GM12878 (cell line): ENCODE measurements around the gene DUSP22.
A peak's percentile ranks its signal among the peaks of the same experiment; 100 is the strongest.

Experiments used
- CHD4 ChIP-seq: fragments of 200-600 bp; sonication (generic); IDR thresholded peaks from 2 replicates; pipeline ENCODE4 v1.6.1; 2016; ENCODE audit warnings: mild to moderate bottlenecking
- EGR1 ChIP-seq, 2 experiments: IDR thresholded peaks; 1 replicate in 1 of 2; 2 replicates in 1 of 2; pipeline ENCODE4 v1.6.1; 2011 to 2012; ENCODE audit warnings: low read depth in 2 of 2, low read length in 2 of 2, borderline replicate concordance in 1 of 2, mild to moderate bottlenecking in 1 of 2, moderate library complexity in 1 of 2
- ETV6 ChIP-seq, 2 experiments: fragments of 450-650 bp in 1 of 2; IDR thresholded peaks in 1 of 2; conservative IDR thresholded peaks in 1 of 2; 2 replicates each; pipeline ENCODE4 v1.6.1; 2014; ENCODE audit warnings: antibody characterized with exemption in 1 of 2, borderline replicate concordance in 1 of 2, low read depth in 1 of 2, mild to moderate bottlenecking in 1 of 2, moderate library complexity in 1 of 2
- JUNB ChIP-seq: IDR thresholded peaks from 2 replicates; pipeline ENCODE4 v1.6.1; 2016; ENCODE audit warnings: antibody characterized with exemption, mild to moderate bottlenecking
- PAX5 ChIP-seq: IDR thresholded peaks from 2 replicates; pipeline ENCODE4 v1.6.1; 2011; ENCODE audit warnings: low read depth, low read length, borderline replicate concordance
- POLR2A ChIP-seq: IDR thresholded peaks from 2 replicates; pipeline ENCODE4 v1.6.1; 2011; ENCODE audit warnings: low read depth, mild to moderate bottlenecking, low read length
- RAD21 ChIP-seq: IDR thresholded peaks from 2 replicates; pipeline ENCODE4 v1.6.1; 2011; ENCODE audit warnings: mild to moderate bottlenecking, low read depth, low read length, moderate library complexity; ENCODE audit not compliant: insufficient read depth
- SIX5 ChIP-seq: IDR thresholded peaks from 2 replicates; pipeline ENCODE4 v1.6.1; 2011; ENCODE audit warnings: mild to moderate bottlenecking, low read depth, low read length, moderate library complexity; ENCODE audit not compliant: severe bottlenecking
- SUZ12 ChIP-seq: fragments of 200-600 bp; sonication (generic); IDR thresholded peaks from one replicate; pipeline ENCODE4 v1.6.1; 2018; ENCODE audit warnings: antibody characterized with exemption, mild to moderate bottlenecking; ENCODE audit not compliant: unreplicated experiment
- TCF3 ChIP-seq: IDR thresholded peaks from 2 replicates; pipeline ENCODE4 v1.6.1; 2012; ENCODE audit warnings: low read depth, mild to moderate bottlenecking, low read length, borderline replicate concordance; ENCODE audit not compliant: insufficient read depth
- TF ChIP-seq, protein P1 (sequence below), 3 experiments: IDR thresholded peaks in 2 of 3; conservative IDR thresholded peaks in 1 of 3; 2 replicates each; pipeline ENCODE4 v1.5.1; 2011; ENCODE audit warnings: low read depth in 3 of 3, low read length in 3 of 3, mild to moderate bottlenecking in 3 of 3, control low read depth in 2 of 3, moderate library complexity in 2 of 3, inconsistent platforms in 1 of 3, mixed read lengths in 1 of 3; ENCODE audit not compliant: control insufficient read depth in 2 of 3, insufficient read depth in 1 of 3; ENCODE audit errors: extremely low read depth in 1 of 3

DNA sequence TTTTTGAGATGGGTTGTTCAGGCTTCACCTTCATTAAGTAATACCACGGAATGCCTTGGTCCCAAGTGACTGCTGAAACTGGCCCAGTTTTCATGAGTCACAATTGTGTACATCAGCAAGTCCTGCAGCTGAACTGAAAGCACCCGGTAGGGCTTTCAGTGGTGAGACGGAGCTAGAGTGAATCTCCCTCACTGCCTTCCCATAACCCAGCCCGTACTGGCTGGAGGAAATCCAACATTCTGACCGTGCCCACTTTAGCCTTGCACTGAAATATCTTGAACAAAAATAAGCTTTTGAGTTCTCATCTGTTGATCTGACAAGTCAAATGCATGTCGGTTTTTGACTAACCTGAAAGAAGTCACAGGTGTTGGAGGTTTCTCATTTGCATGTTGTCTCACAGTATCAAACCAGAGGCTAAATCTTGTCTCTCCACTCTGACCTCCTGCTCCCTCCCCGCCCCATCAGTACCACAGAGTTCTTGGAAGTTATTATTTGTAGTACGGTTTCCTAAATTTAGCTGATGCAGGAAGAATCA lies 35.9 kb downstream of the DUSP22 start:
- TF ChIP-seq POLR2A (no peak), TCF3 (peak; percentile 97), RAD21 (0 out of 2 replicates have a peak, but pooled peaks have one; percentile 32), PAX5 (peak; percentile 94), CHD4 (0 out of 2 replicates have a peak, but pooled peaks have one; percentile 31), SUZ12 (no peak), ETV6 (conservative IDR thresholded peaks at IDR 0.05 in 1 of 2, IDR thresholded peaks at IDR 0.05 in 1 of 2; ENCODE audit: borderline replicate concordance in 1 of 2, low read depth in 1 of 2) (no peak), JUNB (peak; percentile 98), SIX5 (no peak), EGR1 (IDR thresholded peaks at IDR 0.05; ENCODE audit: borderline replicate concordance in 1 of 2, low read depth in 2 of 2, low read length in 2 of 2) (no peak)
- TF ChIP-seq, protein P1, sequence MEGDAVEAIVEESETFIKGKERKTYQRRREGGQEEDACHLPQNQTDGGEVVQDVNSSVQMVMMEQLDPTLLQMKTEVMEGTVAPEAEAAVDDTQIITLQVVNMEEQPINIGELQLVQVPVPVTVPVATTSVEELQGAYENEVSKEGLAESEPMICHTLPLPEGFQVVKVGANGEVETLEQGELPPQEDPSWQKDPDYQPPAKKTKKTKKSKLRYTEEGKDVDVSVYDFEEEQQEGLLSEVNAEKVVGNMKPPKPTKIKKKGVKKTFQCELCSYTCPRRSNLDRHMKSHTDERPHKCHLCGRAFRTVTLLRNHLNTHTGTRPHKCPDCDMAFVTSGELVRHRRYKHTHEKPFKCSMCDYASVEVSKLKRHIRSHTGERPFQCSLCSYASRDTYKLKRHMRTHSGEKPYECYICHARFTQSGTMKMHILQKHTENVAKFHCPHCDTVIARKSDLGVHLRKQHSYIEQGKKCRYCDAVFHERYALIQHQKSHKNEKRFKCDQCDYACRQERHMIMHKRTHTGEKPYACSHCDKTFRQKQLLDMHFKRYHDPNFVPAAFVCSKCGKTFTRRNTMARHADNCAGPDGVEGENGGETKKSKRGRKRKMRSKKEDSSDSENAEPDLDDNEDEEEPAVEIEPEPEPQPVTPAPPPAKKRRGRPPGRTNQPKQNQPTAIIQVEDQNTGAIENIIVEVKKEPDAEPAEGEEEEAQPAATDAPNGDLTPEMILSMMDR (IDR thresholded peaks at IDR 0.05 in 2 of 3, conservative IDR thresholded peaks at IDR 0.05 in 1 of 3; ENCODE audit: control insufficient read depth in 2 of 3, extremely low read depth in 1 of 3, insufficient read depth in 1 of 3, low read depth in 3 of 3, low read length in 3 of 3): no peak
